MCF 10A (cell line): Measurements from ENCODE around the gene TPRN. TPM values are rescaled to one million over a fixed set of nuclear protein-coding genes. Genes with fewer than 3 reads are reported as not detected.

Experiments
- BruUV-seq: library from RNA; stranded (reverse); fragments of 400-500 nt; replicated peaks from 2 replicates; lab custom pipeline; 2021; lab: Mats Ljungman, UMichigan
- CTCF ChIA-PET: fragments of 300-600 bp; sonication (Branson Sonifier 250); formaldehyde crosslinking; extraction: SDS; loops from one replicate; lab custom pipeline; 2021; ENCODE audit warnings: antibody characterized with exemption, inconsistent platforms; lab: Yijun Ruan, JAX
- POLR2A ChIA-PET: fragments of 300-600, 350-650 bp; sonication (Branson Sonifier 250); formaldehyde crosslinking; extraction: SDS; loops from one replicate; lab custom pipeline; 2020; ENCODE audit warnings: antibody characterized with exemption, inconsistent platforms; lab: Yijun Ruan, JAX
- DNase-seq: peaks from one replicate; pipeline ENCODE4 v3.0.0-alpha.2; 2018; ENCODE audit not compliant: unreplicated experiment
- H3K27ac Mint-ChIP-seq: one replicate; pipeline ENCODE4 v1.8.0; 2022; ENCODE audit warnings: mild to moderate bottlenecking, low read depth, mixed read lengths; ENCODE audit not compliant: unreplicated experiment
- H3K27me3 Mint-ChIP-seq: one replicate; pipeline ENCODE4 v1.8.0; 2022; ENCODE audit warnings: mixed read lengths; ENCODE audit not compliant: insufficient read depth, unreplicated experiment
- H3K36me3 Mint-ChIP-seq: one replicate; pipeline ENCODE4 v1.8.0; 2022; ENCODE audit warnings: mild to moderate bottlenecking, moderate library complexity, mixed read lengths; ENCODE audit not compliant: insufficient read depth, unreplicated experiment
- H3K4me1 Mint-ChIP-seq: one replicate; pipeline ENCODE4 v1.8.0; 2022; ENCODE audit warnings: mixed read lengths; ENCODE audit not compliant: insufficient read depth, unreplicated experiment
- H3K4me3 Mint-ChIP-seq: one replicate; pipeline ENCODE4 v1.8.0; 2022; ENCODE audit warnings: mild to moderate bottlenecking, moderate library complexity, mixed read lengths; ENCODE audit not compliant: unreplicated experiment
- H3K9me3 Mint-ChIP-seq: one replicate; pipeline ENCODE4 v1.8.0; 2022; ENCODE audit warnings: mixed read lengths; ENCODE audit not compliant: unreplicated experiment
- CTCF ChIP-seq: fragments of 200-600 bp; IDR thresholded peaks from one replicate; pipeline ENCODE4 v1.8.0; 2022; ENCODE audit warnings: antibody characterized with exemption, mild to moderate bottlenecking; ENCODE audit not compliant: unreplicated experiment
- intact Hi-C: fragments of 100-400 bp; cut with micrococcal nuclease; formaldehyde crosslinking; loops from 2 replicates; pipeline ENCODE4 v1.14.1; 2022
- microRNA-seq: library from miRNA; unstranded; fragments of <30 nt; microRNA quantifications from one replicate; pipeline ENCODE4 v1.2.0, GENCODE V29; 2022
- total RNA-seq: library from RNA; stranded (reverse); gene quantifications from 2 replicates; pipeline ENCODE4 v1.2.3, GENCODE V29; 2022

Gene TPRN
- total RNA-seq, 1 experiment from 2014 or later = 13.4 TPM

- no peak for DNase-seq
- no peak overlapping the region for H3K27ac Mint-ChIP-seq
- intact Hi-C loops = no loop called here
- no peak for TF ChIP-seq CTCF
- H3K27me3 Mint-ChIP-seq = peaks cover 15% of the 10 kb centered on the region
- H3K4me3 Mint-ChIP-seq = no peak overlapping the region
- POLR2A ChIA-PET = no interaction called here
- no peaks in the 10 kb centered on the region for H3K9me3 Mint-ChIP-seq
- no peaks in the 10 kb centered on the region for H3K36me3 Mint-ChIP-seq
- BruUV-seq = no TSS peak
- H3K4me1 Mint-ChIP-seq = no peaks in the 10 kb centered on the region
- CTCF ChIA-PET = interaction anchor here (0.6 to 0.7 kb wide), 2 partner anchors 10 to 195 kb away, joined by 3 to 5 read pairs; no protein-coding TSS in a partner anchor
These were observed 57.1 kb downstream of the TPRN start for GRCh38 chr9:137143459-137143858.

- CTCF ChIA-PET = no interaction called here
- no TSS peak for BruUV-seq
- no peak for TF ChIP-seq CTCF
These were observed 58.3 kb downstream of the TPRN start for GRCh38 chr9:137141976-137142936.

More at GRCh38 chr9:137141976-137142936, 58.3 kb downstream of the TPRN start:
- H3K36me3 Mint-ChIP-seq = no peaks in the 10 kb centered on the region
- no peak overlapping the region for H3K27ac Mint-ChIP-seq
- DNase-seq = no peak
- intact Hi-C loops = no loop called here
- H3K4me1 Mint-ChIP-seq = no peaks in the 10 kb centered on the region
- no peak overlapping the region for H3K4me3 Mint-ChIP-seq
- H3K9me3 Mint-ChIP-seq = no peaks in the 10 kb centered on the region
- POLR2A ChIA-PET = interaction anchor here (0.5 to 1.0 kb wide), 2 partner anchors 62 to 99 kb away, joined by 3 to 4 read pairs; partner anchors contain the start of gene TUBB4B
- H3K27me3 Mint-ChIP-seq = peaks cover 25% of the 10 kb centered on the region

Small RNAs within 50 kb of the gene (microRNA-seq; reads per million reads assigned to microRNA genes)
- not detected for gene MIR3621

Other genes with a start within 250 kb of the TPRN start
- gene LCN12, start 248.5 kb downstream of the TPRN start, total RNA-seq = 0.86 and 1.2 TPM in 2 replicates
- gene PTGDS, start 223.2 kb downstream of the TPRN start, total RNA-seq = 1.1 and 1.8 TPM in 2 replicates
- gene LCNL1, start 217.7 kb downstream of the TPRN start, total RNA-seq = not detected in 2 replicates
- gene PAXX, start 208.3 kb downstream of the TPRN start, total RNA-seq = 43.6 and 57.9 TPM in 2 replicates
- 1.2 and 4.2 TPM in 2 replicates for gene CLIC3, start 204.2 kb downstream of the TPRN start, total RNA-seq
- 20.0 and 21.7 TPM in 2 replicates for gene ABCA2, start 172.5 kb downstream of the TPRN start, total RNA-seq
- 0.12 TPM in 1 of 2 replicates, not detected in the other for gene FUT7, start 168.7 kb downstream of the TPRN start, total RNA-seq
- 161 and 171 TPM in 2 replicates for gene NPDC1, start 154.6 kb downstream of the TPRN start, total RNA-seq
- gene ENTPD2, start 146.7 kb downstream of the TPRN start, total RNA-seq = 13.4 and 31.5 TPM in 2 replicates
- gene SAPCD2, start 130.2 kb downstream of the TPRN start, total RNA-seq = 5.7 and 15.7 TPM in 2 replicates
- gene UAP1L1, start 123.2 kb downstream of the TPRN start, total RNA-seq = 1.0 and 3.7 TPM in 2 replicates
- gene MAN1B1, start 113.8 kb downstream of the TPRN start, total RNA-seq = 46.5 and 49.1 TPM in 2 replicates
- gene DPP7, start 86.0 kb downstream of the TPRN start, total RNA-seq = 139 and 157 TPM in 2 replicates
- gene GRIN1, start 61.6 kb downstream of the TPRN start, total RNA-seq = 0.61 and 1.4 TPM in 2 replicates
- not detected in 2 replicates for gene LRRC26, start 30.7 kb downstream of the TPRN start, total RNA-seq
- not detected in 2 replicates for gene TMEM210, start 28.7 kb downstream of the TPRN start, total RNA-seq
- gene ANAPC2, start 12.2 kb downstream of the TPRN start, total RNA-seq = 42.1 and 43.6 TPM in 2 replicates
- gene SSNA1, start 12.1 kb downstream of the TPRN start, total RNA-seq = 81.4 and 82.6 TPM in 2 replicates
- gene TMEM203, start 4.9 kb upstream of the TPRN start, total RNA-seq = 31.4 and 35.6 TPM in 2 replicates
- 16.6 and 18.0 TPM in 2 replicates for gene NDOR1, start 5.0 kb upstream of the TPRN start, total RNA-seq
- 2.5 and 3.1 TPM in 2 replicates for gene RNF208, start 21.5 kb upstream of the TPRN start, total RNA-seq
- gene CYSRT1, start 24.4 kb upstream of the TPRN start, total RNA-seq = 1.4 and 1.8 TPM in 2 replicates
- 0.16 and 0.44 TPM in 2 replicates for gene RNF224, start 26.8 kb upstream of the TPRN start, total RNA-seq
- not detected in 2 replicates for gene SLC34A3, start 30.2 kb upstream of the TPRN start, total RNA-seq
- gene TUBB4B, start 40.5 kb upstream of the TPRN start, total RNA-seq = 171 and 180 TPM in 2 replicates
- gene STPG3, start 50.5 kb upstream of the TPRN start, total RNA-seq = not detected in 2 replicates
- gene NELFB, start 54.6 kb upstream of the TPRN start, total RNA-seq = 38.0 and 40.5 TPM in 2 replicates
- gene TOR4A, start 77.0 kb upstream of the TPRN start, total RNA-seq = 20.6 and 21.9 TPM in 2 replicates
- gene NRARP, start 101.5 kb upstream of the TPRN start, total RNA-seq = 1.4 and 2.2 TPM in 2 replicates
- 17.1 and 23.9 TPM in 2 replicates for gene EXD3, start 222.4 kb upstream of the TPRN start, total RNA-seq
- gene NOXA1, start 222.7 kb upstream of the TPRN start, total RNA-seq = 8.2 and 8.9 TPM in 2 replicates
- gene ENTPD8, start 240.6 kb upstream of the TPRN start, total RNA-seq = not detected in 2 replicates